Ureter (tissue), 1 donor: ENCODE data around the gene NEGR1. TPM values are rescaled to one million over a fixed set of nuclear protein-coding genes. Genes with fewer than 3 reads are reported as not detected.

Experiments
- DNase-seq: peaks from one replicate; pipeline ENCODE4 v3.0.0-alpha.2; 2020; ENCODE audit warnings: low spot score
- total RNA-seq: library from RNA; stranded (reverse); gene quantifications from one replicate; pipeline ENCODE4 v1.2.4, GENCODE V29; 2023
- donor health status: DM: yes; HTN: yes; CAD: no.

Gene NEGR1
- total RNA-seq, 1 donor from 2014 or later: 10.0 TPM

- no peak for DNase-seq
These were observed 648.2 kb downstream of the NEGR1 start for GRCh38 chr1:71634159-71634558.

GRCh38 chr1:71630073-71630472 is 652.3 kb downstream of the NEGR1 start:
- DNase-seq: no peak

- no peak for DNase-seq
These were observed 657.3 kb downstream of the NEGR1 start for GRCh38 chr1:71625004-71625403.

- DNase-seq: no peak
These were observed 658.5 kb downstream of the NEGR1 start for GRCh38 chr1:71623888-71624287.

GRCh38 chr1:71621785-71622184 is 660.6 kb downstream of the NEGR1 start:
- DNase-seq: no peak

GRCh38 chr1:71618766-71619530 is 663.4 kb downstream of the NEGR1 start:
- no peak for DNase-seq

- DNase-seq: no peak
These were observed 664.1 kb downstream of the NEGR1 start for GRCh38 chr1:71618191-71618590.

- no peak for DNase-seq
These were observed 671.9 kb downstream of the NEGR1 start for GRCh38 chr1:71610476-71610875.

GRCh38 chr1:71603044-71603776 is 679.1 kb downstream of the NEGR1 start:
- no peak for DNase-seq

- no peak for DNase-seq
These were observed 682.3 kb downstream of the NEGR1 start for GRCh38 chr1:71600023-71600422.

GRCh38 chr1:71599306-71599705 is 683.0 kb downstream of the NEGR1 start:
- no peak for DNase-seq

GRCh38 chr1:71593523-71593922 is 688.8 kb downstream of the NEGR1 start:
- no peak for DNase-seq

- no peak for DNase-seq
These were observed 689.6 kb downstream of the NEGR1 start for GRCh38 chr1:71592646-71593274.

GRCh38 chr1:71589005-71589404 is 693.3 kb downstream of the NEGR1 start:
- no peak for DNase-seq

- no peak for DNase-seq
These were observed 694.4 kb downstream of the NEGR1 start for GRCh38 chr1:71587961-71588360.

GRCh38 chr1:71586030-71586429 is 696.3 kb downstream of the NEGR1 start:
- DNase-seq: no peak

GRCh38 chr1:71583756-71584155 is 698.6 kb downstream of the NEGR1 start:
- no peak for DNase-seq

- no peak for DNase-seq
These were observed 699.7 kb downstream of the NEGR1 start for GRCh38 chr1:71582673-71583072.

- DNase-seq: no peak
These were observed 704.7 kb downstream of the NEGR1 start for GRCh38 chr1:71577451-71578131.

GRCh38 chr1:71572038-71572437 is 710.3 kb downstream of the NEGR1 start:
- no peak for DNase-seq

GRCh38 chr1:71566413-71566812 is 715.9 kb downstream of the NEGR1 start:
- no peak for DNase-seq

GRCh38 chr1:71565831-71566230 is 716.5 kb downstream of the NEGR1 start:
- DNase-seq: no peak
